ENCODE data around the gene ALOX12B. TPM values are rescaled to one million over a fixed set of nuclear protein-coding genes. Genes with fewer than 3 reads are reported as not detected.

Gene ALOX12B
- total and polyA plus RNA-seq, 2 of the 8 experiments (the other 6 are each of a cell fraction or from before 2014, with no cell fraction given): 0.86 TPM; not detected in 1

GRCh38 chr17:8081876-8082275 is 5.6 kb downstream of the ALOX12B start:
- Histone ChIP-seq H4K20me1 (replicated peaks in 1 of 2; ENCODE audit: control insufficient read depth in 1 of 2, insufficient read depth in 2 of 2, low read length in 2 of 2) (no peaks in the 10 kb centered on the region), H2BK5ac (ENCODE audit: low read depth, low read length) (no peak overlapping the region), H2BK120ac (replicated peaks; ENCODE audit: low read depth, low read length) (no peak overlapping the region), H3K79me2 (ENCODE audit: control insufficient read depth in 1 of 2, insufficient read depth in 2 of 2, low read length in 2 of 2) (no peaks in the 10 kb centered on the region), H2AK5ac (ENCODE audit: low read depth, low read length) (no peak overlapping the region), H2BK12ac (ENCODE audit: low read depth, low read length) (no peak overlapping the region), H3K27me3 (replicated peaks in 1 of 4; ENCODE audit: control insufficient read depth in 3 of 4, extremely low read depth in 1 of 4, insufficient read depth in 3 of 4, low read length in 3 of 4) (peaks cover 0 to 23% (median 16%) of the 10 kb centered on the region in 4 experiments; a peak in 6 of 7 replicates), H4K5ac (ENCODE audit: insufficient read length, low read depth, low read length) (no peak overlapping the region), H4K91ac (replicated peaks; ENCODE audit: insufficient read length, low read length) (no peak overlapping the region), H3K27ac (ENCODE audit: low read depth, low read length) (no peak overlapping the region), H2AFZ (ENCODE audit: low read length) (no peak overlapping the region), H3K23me2 (ENCODE audit: low read depth, low read length) (peaks cover 3% of the 10 kb centered on the region; the same call in 1 of the 2 replicates), H4K8ac (ENCODE audit: extremely low read depth, insufficient read depth, low read length) (no peak overlapping the region), H3K4me1 (replicated peaks in 1 of 4; ENCODE audit: control insufficient read depth in 3 of 4, insufficient read depth in 4 of 4, low read length in 3 of 4) (peaks cover 0 to 5% (median 2%) of the 10 kb centered on the region in 4 experiments; a peak in 4 of 7 replicates), H2BK20ac (ENCODE audit: low read length) (no peak overlapping the region), H3K18ac (ENCODE audit: extremely low read depth, low read length) (no peak overlapping the region), H3K4ac (replicated peaks; ENCODE audit: insufficient read length, low read depth, low read length) (no peak overlapping the region), H3K9me3 (ENCODE audit: insufficient read depth in 2 of 2, low read depth in 1 of 2, low read length in 1 of 2) (no peaks in the 10 kb centered on the region), H3K36me3 (ENCODE audit: control insufficient read depth in 2 of 4, insufficient read depth in 4 of 4, low read length in 3 of 4) (no peaks in the 10 kb centered on the region), H2BK15ac (ENCODE audit: low read length) (no peak overlapping the region), H3K9ac (replicated peaks in 1 of 4; ENCODE audit: extremely low read depth in 1 of 4, low read depth in 3 of 4, low read length in 3 of 4) (no peak overlapping the region), H3K56ac (replicated peaks; ENCODE audit: insufficient read length, low read depth, low read length) (no peak overlapping the region), H3K23ac (ENCODE audit: insufficient read length) (no peak overlapping the region), H3K79me1 (ENCODE audit: low read depth, low read length) (no peaks in the 10 kb centered on the region), H3K4me3 (ENCODE audit: extremely low read depth in 1 of 4, insufficient read depth in 2 of 4, low read depth in 3 of 4, low read length in 4 of 4) (no peak overlapping the region), H3K14ac (ENCODE audit: insufficient read length) (no peak overlapping the region), H3K4me2 (ENCODE audit: insufficient read depth in 1 of 2, low read depth in 2 of 2, low read length in 2 of 2) (no peak overlapping the region)
- FAIRE-seq (no peak), DNase-seq (ENCODE audit: low read depth in 1 of 2, low spot score in 2 of 2) (no peak)
- WGBS, 2 experiments (ENCODE audit: extremely low coverage in 1 of 2, insufficient coverage in 1 of 2, insufficient read length in 1 of 2, insufficient replicate concordance in 2 of 2, low coverage in 1 of 2, low lambda C conversion rate in 2 of 2, missing lambda C conversion rate in 1 of 2): 90% methylated on average over 3 of the region's 3 CpGs; no CpG with 5 or more reads in 1 of the 2 experiments
- POLR2A ChIA-PET (ENCODE audit: partially characterized antibody): no interaction called here
- CTCF ChIA-PET (ENCODE audit: partially characterized antibody): interaction anchor here (1.4 to 17.3 kb wide), 4 partner anchors 7 to 40 kb away, joined by 3 to 501 read pairs (median 292); partner anchors contain the start of genes ALOX12B and ALOXE3
- TF ChIP-seq RAD21 (IDR thresholded peaks at IDR 0.05 in 1 of 2, conservative IDR thresholded peaks at IDR 0.05 in 1 of 2; ENCODE audit: low read depth in 2 of 2, low read length in 2 of 2) (no peak), CTBP2 (IDR thresholded peaks at IDR 0.05; ENCODE audit: borderline replicate concordance, insufficient read depth, insufficient read length, low read length) (no peak)
- TF ChIP-seq, protein P1, sequence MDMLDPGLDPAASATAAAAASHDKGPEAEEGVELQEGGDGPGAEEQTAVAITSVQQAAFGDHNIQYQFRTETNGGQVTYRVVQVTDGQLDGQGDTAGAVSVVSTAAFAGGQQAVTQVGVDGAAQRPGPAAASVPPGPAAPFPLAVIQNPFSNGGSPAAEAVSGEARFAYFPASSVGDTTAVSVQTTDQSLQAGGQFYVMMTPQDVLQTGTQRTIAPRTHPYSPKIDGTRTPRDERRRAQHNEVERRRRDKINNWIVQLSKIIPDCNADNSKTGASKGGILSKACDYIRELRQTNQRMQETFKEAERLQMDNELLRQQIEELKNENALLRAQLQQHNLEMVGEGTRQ (IDR thresholded peaks at IDR 0.05; ENCODE audit: low read length): no peak
- TF ChIP-seq, protein P2, sequence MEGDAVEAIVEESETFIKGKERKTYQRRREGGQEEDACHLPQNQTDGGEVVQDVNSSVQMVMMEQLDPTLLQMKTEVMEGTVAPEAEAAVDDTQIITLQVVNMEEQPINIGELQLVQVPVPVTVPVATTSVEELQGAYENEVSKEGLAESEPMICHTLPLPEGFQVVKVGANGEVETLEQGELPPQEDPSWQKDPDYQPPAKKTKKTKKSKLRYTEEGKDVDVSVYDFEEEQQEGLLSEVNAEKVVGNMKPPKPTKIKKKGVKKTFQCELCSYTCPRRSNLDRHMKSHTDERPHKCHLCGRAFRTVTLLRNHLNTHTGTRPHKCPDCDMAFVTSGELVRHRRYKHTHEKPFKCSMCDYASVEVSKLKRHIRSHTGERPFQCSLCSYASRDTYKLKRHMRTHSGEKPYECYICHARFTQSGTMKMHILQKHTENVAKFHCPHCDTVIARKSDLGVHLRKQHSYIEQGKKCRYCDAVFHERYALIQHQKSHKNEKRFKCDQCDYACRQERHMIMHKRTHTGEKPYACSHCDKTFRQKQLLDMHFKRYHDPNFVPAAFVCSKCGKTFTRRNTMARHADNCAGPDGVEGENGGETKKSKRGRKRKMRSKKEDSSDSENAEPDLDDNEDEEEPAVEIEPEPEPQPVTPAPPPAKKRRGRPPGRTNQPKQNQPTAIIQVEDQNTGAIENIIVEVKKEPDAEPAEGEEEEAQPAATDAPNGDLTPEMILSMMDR (IDR thresholded peaks at IDR 0.05; ENCODE audit: control extremely low read depth in 1 of 3, insufficient read depth in 1 of 3, low read depth in 1 of 3, low read length in 3 of 3): no peak
